Lower lobe of right lung (tissue), 2 donors: ENCODE measurements around the gene RAD23B. TPM values are rescaled to one million over a fixed set of nuclear protein-coding genes. Genes with fewer than 3 reads are reported as not detected.
A peak's percentile ranks its signal among the peaks of the same experiment; 100 is the strongest.

Source experiments
- ATAC-seq, 2 donors: fragments of 200-7000 bp; cut with Tn5 transposase; one replicate each; pipeline ENCODE4 v1.9.1; 2020 to 2022; ENCODE audit warnings: mild to moderate bottlenecking in 2 of 2, moderate library complexity in 2 of 2
- DNase-seq: peaks from one replicate; pipeline ENCODE4 v3.0.0-alpha.2; 2020
- H3K27ac ChIP-seq: fragments of 200-600 bp; one replicate; pipeline ENCODE4 v1.8.0; 2022
- H3K27me3 ChIP-seq: fragments of 200-600 bp; one replicate; pipeline ENCODE4 v1.8.0; 2022; ENCODE audit warnings: low read depth
- H3K36me3 ChIP-seq: fragments of 200-600 bp; one replicate; pipeline ENCODE4 v1.8.0; 2022; ENCODE audit warnings: mild to moderate bottlenecking
- H3K4me1 ChIP-seq: fragments of 200-600 bp; one replicate; pipeline ENCODE4 v1.8.0; 2022
- H3K4me3 ChIP-seq: fragments of 200-600 bp; one replicate; pipeline ENCODE4 v1.8.0; 2022; ENCODE audit warnings: mild to moderate bottlenecking
- H3K9me3 ChIP-seq: fragments of 200-600 bp; one replicate; pipeline ENCODE4 v1.8.0; 2022
- intact Hi-C: fragments of 100-400 bp; cut with DNase I; formaldehyde crosslinking; loops from one replicate; pipeline ENCODE4 v1.11.0; 2022
- total RNA-seq: library from RNA; stranded (reverse); fragmentation: NEBNext Ultra II Directional; extraction: Animal tissue kit (Norgen Biotek cat#: 25700); gene quantifications from one replicate; pipeline ENCODE4 v1.2.1, GENCODE V29; 2021
- TF ChIP-seq, protein P1 (sequence below): fragments of 200-600 bp; IDR thresholded peaks from one replicate; pipeline ENCODE4 v1.8.0; 2022; ENCODE audit warnings: antibody characterized with exemption, mild to moderate bottlenecking
- donor health status: DM: no; HTN: yes; CAD: no; lungs with severe emphysema.

RAD23B gene
- total RNA-seq, 1 donor from 2014 or later, result 95.4 TPM

DNA sequence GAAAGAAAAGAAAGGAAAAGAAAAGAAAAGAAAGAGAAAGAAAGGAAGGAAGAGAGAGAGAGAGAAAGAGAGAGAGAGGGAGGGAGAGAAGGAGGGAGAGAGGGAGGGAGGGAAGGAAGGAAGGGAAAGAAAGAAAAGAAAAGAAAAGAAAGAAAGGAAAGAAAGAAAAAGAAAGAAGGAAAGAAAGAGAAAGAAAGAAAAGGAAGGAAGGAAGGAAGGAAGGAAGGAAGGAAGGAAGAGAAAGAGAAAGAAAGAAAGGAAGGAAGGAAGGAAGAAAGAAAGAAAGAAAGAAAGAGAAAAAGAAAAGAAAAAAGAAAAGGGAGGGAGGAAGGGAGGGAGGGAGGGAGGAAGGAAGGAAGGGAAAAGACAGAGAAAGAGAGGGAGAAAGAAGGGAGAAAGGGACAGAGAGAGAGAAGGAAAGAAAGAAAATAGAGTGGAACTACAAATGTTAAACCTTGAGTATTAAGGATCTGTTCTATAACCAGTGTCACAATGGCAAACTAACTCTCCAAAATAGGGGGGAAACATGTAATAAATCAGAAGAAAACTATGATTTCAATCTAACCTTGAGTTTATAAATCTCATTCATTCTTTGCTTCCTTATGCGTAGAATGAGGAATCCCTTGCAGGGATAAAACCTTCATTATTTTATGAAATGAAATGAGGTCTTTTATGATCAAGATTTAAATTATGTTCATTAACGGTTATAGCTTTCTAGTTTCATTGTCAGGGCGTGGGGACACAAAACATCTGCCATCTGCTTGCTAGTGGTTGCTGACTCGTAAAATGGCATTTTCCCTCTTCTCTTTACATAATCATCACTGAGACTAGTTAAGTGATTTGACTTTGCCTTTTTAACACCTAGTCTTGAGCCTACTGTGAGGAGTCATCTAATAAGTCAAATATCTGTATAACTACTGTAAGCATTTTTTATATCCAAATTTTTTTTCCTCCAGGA is 40.7 kb upstream of the RAD23B start:
- Histone ChIP-seq H3K27me3 (no peaks in the 10 kb centered on the region), H3K9me3 (no peaks in the 10 kb centered on the region), H3K36me3 (no peaks in the 10 kb centered on the region), H3K4me3 (no peak overlapping the region), H3K4me1 (no peaks in the 10 kb centered on the region), H3K27ac (no peak overlapping the region)
- no peak for ATAC-seq
- DNase-seq, result no peak
- intact Hi-C loops, result no loop called here
- TF ChIP-seq, protein P1, sequence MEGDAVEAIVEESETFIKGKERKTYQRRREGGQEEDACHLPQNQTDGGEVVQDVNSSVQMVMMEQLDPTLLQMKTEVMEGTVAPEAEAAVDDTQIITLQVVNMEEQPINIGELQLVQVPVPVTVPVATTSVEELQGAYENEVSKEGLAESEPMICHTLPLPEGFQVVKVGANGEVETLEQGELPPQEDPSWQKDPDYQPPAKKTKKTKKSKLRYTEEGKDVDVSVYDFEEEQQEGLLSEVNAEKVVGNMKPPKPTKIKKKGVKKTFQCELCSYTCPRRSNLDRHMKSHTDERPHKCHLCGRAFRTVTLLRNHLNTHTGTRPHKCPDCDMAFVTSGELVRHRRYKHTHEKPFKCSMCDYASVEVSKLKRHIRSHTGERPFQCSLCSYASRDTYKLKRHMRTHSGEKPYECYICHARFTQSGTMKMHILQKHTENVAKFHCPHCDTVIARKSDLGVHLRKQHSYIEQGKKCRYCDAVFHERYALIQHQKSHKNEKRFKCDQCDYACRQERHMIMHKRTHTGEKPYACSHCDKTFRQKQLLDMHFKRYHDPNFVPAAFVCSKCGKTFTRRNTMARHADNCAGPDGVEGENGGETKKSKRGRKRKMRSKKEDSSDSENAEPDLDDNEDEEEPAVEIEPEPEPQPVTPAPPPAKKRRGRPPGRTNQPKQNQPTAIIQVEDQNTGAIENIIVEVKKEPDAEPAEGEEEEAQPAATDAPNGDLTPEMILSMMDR, result no peak

DNA sequence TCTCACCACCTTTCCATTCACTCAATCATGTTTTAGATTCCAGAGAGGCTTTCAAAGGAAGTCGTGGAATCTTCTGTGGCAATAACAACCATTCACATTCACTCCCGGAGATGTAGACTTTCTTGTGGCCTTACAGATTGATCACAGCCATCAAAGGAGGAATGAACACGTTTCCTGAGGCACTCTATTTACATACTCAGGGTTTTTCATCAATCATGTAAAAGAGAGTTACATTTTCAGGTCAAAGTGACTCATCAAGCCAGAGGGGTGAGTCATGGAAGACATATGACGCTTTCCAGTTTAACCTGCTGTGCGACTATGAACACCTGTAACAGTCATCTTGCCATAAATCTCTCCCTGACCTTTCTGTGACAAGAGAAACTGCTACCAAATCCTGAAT is 39.3 kb upstream of the RAD23B start:
- Histone ChIP-seq H3K4me1 (no peaks in the 10 kb centered on the region), H3K4me3 (no peak overlapping the region), H3K27ac (no peak overlapping the region), H3K27me3 (no peaks in the 10 kb centered on the region), H3K9me3 (no peaks in the 10 kb centered on the region), H3K36me3 (no peaks in the 10 kb centered on the region)
- DNase-seq, result no peak
- ATAC-seq, result peak; percentile 59 to 61
- intact Hi-C loops, result no loop called here
- TF ChIP-seq, protein P1, result no peak

DNA sequence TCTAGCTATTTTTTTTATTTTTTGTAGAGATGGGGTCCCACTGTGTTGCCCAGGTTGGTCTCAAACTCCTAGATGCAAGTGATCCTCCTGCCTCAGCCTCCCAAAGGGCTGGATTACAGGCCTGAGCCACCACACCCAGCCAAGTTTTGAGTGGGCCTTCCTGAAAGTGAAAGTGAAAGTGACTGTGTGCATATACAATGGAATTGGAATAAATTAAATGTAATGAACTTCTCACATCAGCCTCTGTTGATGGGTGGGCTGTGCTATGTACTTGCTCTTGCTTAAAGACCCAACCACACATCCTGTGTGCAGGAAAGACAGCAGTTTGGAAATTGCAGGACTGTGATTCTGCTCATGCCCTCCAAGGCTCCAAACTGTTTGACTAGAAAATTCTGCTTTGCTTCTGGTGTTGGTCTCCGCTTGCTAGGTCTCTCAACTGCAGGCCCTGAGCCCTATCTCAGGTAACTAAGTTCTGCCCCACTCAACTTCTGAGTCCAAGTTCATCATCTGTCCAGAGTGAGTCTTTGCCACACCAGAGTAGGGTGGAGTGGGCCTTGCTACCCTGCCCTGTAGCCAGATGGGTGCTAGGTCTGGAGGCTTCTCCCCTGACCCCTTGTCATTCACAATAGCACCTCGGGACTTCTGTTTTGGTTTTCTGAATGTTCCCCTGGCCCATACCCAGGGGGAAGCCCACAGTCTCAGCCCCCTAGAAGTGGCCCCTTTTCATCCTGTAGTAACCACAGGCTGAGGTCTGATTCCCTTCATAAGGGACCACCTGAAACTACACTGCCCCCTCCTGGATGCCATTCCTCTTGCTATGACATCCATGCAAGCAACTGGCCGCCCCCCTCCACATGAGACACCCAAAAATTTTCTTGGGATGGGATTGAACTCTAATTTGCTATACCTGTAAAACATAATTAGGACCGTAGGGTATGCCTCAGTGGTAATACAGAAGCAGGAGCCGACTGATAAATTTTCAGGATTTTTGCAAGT is 36.5 kb upstream of the RAD23B start:
- TF ChIP-seq, protein P1, result no peak
- Histone ChIP-seq H3K4me3 (no peak overlapping the region), H3K4me1 (no peaks in the 10 kb centered on the region), H3K27me3 (no peaks in the 10 kb centered on the region), H3K36me3 (no peaks in the 10 kb centered on the region), H3K9me3 (no peaks in the 10 kb centered on the region), H3K27ac (no peak overlapping the region)
- ATAC-seq (no peak), DNase-seq (no peak)
- intact Hi-C loops, result no loop called here

DNA sequence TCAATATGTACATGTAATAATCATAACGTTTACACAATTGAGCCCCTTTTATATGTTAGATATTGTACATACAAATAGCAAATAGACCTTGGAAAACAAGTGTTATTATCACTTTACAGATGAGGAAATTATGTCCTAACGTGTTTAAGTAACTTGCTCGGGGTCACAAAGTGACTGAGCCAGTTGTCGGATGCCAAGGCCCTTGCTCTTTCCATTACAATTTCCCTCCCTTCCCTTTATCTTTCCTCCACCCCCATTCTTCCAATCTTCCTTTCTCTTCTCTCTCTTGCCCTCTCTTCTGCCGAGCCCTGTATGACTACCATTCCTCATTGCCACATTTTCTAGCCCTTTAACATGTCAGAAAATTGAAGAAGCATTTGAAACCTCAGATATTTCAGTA is 34.4 kb upstream of the RAD23B start:
- DNase-seq (no peak), ATAC-seq (no peak)
- Histone ChIP-seq H3K27ac (no peak overlapping the region), H3K9me3 (no peaks in the 10 kb centered on the region), H3K36me3 (no peaks in the 10 kb centered on the region), H3K27me3 (no peaks in the 10 kb centered on the region), H3K4me1 (no peaks in the 10 kb centered on the region), H3K4me3 (no peak overlapping the region)
- intact Hi-C loops, result no loop called here
- TF ChIP-seq, protein P1, result no peak

DNA sequence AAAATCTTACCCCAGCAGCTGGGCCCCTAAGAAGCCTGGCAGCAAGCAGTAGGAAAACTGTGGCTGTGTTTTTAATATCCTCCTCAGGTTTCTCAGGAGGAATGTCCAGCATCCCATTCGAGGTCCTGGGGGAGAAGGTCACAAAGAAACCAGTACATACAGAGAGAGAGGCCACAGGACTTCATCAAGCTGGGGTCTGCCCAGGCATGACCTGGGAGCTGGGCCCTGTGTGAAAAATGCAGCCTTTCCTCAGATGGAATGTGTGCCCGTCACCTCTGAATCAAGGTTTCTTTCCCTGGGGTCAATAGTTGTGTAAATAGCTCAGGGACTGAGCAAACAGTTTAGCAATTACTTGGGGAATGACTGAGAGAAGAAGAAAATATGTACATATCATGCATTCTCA is 33.9 kb upstream of the RAD23B start:
- Histone ChIP-seq H3K27me3 (no peaks in the 10 kb centered on the region), H3K9me3 (no peaks in the 10 kb centered on the region), H3K4me3 (no peak overlapping the region), H3K27ac (no peak overlapping the region), H3K4me1 (no peaks in the 10 kb centered on the region), H3K36me3 (no peaks in the 10 kb centered on the region)
- ATAC-seq (peak in 1 of 2 donors; percentile 29), DNase-seq (no peak)
- intact Hi-C loops, result no loop called here
- TF ChIP-seq, protein P1, result no peak
